Nephron (organoid): ENCODE data around the gene FBXL17.

Source experiments
- H3K27ac Mint-ChIP-seq, 3 experiments: 2 replicates each; pipeline ENCODE4 v1.8.0; 2020; ENCODE audit warnings: mixed read lengths in 3 of 3, mild to moderate bottlenecking in 2 of 3, moderate library complexity in 1 of 3
- H3K27me3 Mint-ChIP-seq: 2 replicates; pipeline ENCODE4 v1.8.0; 2021; ENCODE audit warnings: low read depth, mild to moderate bottlenecking, moderate library complexity, mixed read lengths
- H3K36me3 Mint-ChIP-seq: 2 replicates; pipeline ENCODE4 v1.8.0; 2020; ENCODE audit warnings: low read depth, mixed read lengths
- H3K4me1 Mint-ChIP-seq: 2 replicates; pipeline ENCODE4 v1.8.0; 2020; ENCODE audit warnings: mixed read lengths
- H3K4me3 Mint-ChIP-seq, 3 experiments: 2 replicates each; pipeline ENCODE4 v1.8.0; 2020; ENCODE audit warnings: mild to moderate bottlenecking in 3 of 3, mixed read lengths in 3 of 3, moderate library complexity in 2 of 3
- H3K9me3 Mint-ChIP-seq: 2 replicates; pipeline ENCODE4 v1.8.0; 2020; ENCODE audit warnings: mixed read lengths
- TF ChIP-seq, protein P1 (sequence below), 3 experiments: fragments of 200-600 bp; sonication (generic); IDR thresholded peaks; one replicate each; pipeline ENCODE4 v1.5.0; 2021; ENCODE audit warnings: antibody characterized with exemption in 3 of 3; ENCODE audit not compliant: unreplicated experiment in 3 of 3

FBXL17 gene

DNA sequence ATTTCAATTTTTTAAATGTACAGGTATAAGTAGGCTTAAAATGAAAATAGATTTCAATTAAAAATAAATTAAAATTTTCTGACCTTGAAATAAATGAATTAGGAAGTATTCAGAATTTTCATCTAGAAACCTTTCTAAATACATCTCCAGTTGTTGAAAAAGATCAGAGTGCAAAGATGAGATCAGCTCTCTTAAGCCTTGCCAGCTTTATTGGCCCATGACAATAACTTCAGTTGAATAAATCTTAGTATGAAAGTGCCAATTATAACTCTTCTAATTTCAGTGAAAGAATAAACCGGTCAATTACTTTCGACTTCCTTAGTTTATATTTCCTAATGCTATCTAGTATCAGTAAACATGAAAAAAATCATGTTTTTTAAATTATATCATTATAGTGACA lies 117.4 kb downstream of the FBXL17 start:
- TF ChIP-seq, protein P1, sequence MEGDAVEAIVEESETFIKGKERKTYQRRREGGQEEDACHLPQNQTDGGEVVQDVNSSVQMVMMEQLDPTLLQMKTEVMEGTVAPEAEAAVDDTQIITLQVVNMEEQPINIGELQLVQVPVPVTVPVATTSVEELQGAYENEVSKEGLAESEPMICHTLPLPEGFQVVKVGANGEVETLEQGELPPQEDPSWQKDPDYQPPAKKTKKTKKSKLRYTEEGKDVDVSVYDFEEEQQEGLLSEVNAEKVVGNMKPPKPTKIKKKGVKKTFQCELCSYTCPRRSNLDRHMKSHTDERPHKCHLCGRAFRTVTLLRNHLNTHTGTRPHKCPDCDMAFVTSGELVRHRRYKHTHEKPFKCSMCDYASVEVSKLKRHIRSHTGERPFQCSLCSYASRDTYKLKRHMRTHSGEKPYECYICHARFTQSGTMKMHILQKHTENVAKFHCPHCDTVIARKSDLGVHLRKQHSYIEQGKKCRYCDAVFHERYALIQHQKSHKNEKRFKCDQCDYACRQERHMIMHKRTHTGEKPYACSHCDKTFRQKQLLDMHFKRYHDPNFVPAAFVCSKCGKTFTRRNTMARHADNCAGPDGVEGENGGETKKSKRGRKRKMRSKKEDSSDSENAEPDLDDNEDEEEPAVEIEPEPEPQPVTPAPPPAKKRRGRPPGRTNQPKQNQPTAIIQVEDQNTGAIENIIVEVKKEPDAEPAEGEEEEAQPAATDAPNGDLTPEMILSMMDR (IDR thresholded peaks at IDR 0.05; ENCODE audit: unreplicated experiment in 3 of 3): no peak
- peaks cover 13% of the 10 kb centered on the region for H3K4me1 Mint-ChIP-seq
- no peak overlapping the region for H3K27ac Mint-ChIP-seq
- no peaks in the 10 kb centered on the region for H3K36me3 Mint-ChIP-seq
- no peaks in the 10 kb centered on the region for H3K9me3 Mint-ChIP-seq
- no peaks in the 10 kb centered on the region for H3K27me3 Mint-ChIP-seq
- no peak overlapping the region for H3K4me3 Mint-ChIP-seq

DNA sequence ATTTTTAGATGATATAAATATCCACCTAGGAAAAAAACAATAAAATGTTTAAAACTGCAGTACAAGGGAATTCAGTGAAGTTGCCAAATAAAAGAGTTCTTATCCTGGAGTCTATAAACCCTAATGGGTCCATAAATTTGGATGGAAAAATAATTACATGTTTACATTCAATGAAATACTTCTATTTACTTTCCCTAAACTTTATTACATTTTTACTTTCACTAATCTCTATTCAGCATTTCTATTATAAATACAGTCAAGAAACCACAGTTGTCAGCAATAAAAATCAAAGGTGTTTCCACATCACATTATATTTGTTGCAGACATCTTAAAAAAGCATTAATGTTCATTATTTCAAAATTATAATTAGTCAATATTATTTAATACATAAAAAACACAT lies 118.6 kb downstream of the FBXL17 start:
- H3K36me3 Mint-ChIP-seq: no peaks in the 10 kb centered on the region
- no peak overlapping the region for H3K4me3 Mint-ChIP-seq
- no peak overlapping the region for H3K27ac Mint-ChIP-seq
- TF ChIP-seq, protein P1 (IDR thresholded peaks at IDR 0.05; ENCODE audit: unreplicated experiment in 3 of 3): no peak
- H3K4me1 Mint-ChIP-seq: peaks cover 22% of the 10 kb centered on the region
- H3K27me3 Mint-ChIP-seq: no peaks in the 10 kb centered on the region
- H3K9me3 Mint-ChIP-seq: no peaks in the 10 kb centered on the region

DNA sequence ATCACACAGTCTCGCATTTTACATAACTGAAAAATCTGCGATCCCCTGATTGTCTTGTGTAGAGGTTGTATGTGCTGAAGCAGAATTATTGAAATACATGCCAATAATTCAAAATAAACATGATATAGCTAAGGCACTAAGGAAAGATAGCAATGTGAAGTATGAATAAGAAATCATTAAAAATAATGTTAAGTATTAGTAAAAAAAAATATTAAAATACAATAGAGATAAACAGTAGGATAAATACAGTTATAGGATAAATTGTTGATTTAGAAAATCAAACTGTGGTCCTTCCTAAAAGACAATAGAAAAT lies 121.1 kb downstream of the FBXL17 start:
- TF ChIP-seq, protein P1 (IDR thresholded peaks at IDR 0.05; ENCODE audit: unreplicated experiment in 3 of 3): peak in 1 of 3 experiments; percentile 32
- Mint-ChIP-seq H3K27ac (no peak overlapping the region), H3K9me3 (no peaks in the 10 kb centered on the region), H3K4me1 (peaks cover 33% of the 10 kb centered on the region), H3K36me3 (no peaks in the 10 kb centered on the region), H3K27me3 (no peaks in the 10 kb centered on the region), H3K4me3 (no peak overlapping the region)

DNA sequence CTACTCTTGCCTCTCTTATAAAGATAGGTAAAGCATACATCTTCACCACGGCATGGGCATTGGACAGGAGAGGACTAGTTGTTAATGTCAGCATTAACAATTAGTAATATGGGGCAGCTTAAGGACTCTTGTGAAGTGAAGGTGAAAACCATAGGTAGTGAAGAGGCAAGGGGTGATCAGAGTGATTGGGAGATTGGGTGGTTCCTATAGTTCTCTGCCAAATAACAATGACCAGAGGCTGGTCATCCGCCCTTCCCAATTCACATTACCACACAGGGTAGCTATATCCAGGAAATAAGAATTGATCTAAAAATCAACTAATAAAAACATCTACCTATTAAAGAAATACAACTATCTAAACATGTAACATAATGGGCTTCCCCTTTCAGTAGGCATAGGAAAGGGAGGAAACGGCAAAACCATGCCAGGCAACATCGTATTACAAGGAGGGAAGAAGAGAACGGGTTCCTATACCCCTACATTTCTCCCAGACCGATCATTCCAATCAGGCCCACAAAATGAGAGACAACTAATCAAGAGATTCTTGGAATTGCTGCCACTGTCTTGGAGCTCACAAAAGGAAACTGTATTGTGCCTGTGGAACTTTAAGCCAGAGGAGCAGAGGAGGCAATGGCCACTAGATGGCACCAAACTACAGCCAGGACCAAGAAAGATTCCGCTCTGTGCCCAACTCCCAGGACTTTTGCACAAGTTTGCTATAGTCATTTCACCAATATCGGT lies 121.6 kb downstream of the FBXL17 start:
- no peaks in the 10 kb centered on the region for H3K27me3 Mint-ChIP-seq
- no peaks in the 10 kb centered on the region for H3K9me3 Mint-ChIP-seq
- peaks cover 38% of the 10 kb centered on the region for H3K4me1 Mint-ChIP-seq
- H3K36me3 Mint-ChIP-seq: no peaks in the 10 kb centered on the region
- no peak overlapping the region for H3K27ac Mint-ChIP-seq
- TF ChIP-seq, protein P1 (IDR thresholded peaks at IDR 0.05; ENCODE audit: unreplicated experiment in 3 of 3): peak; percentile 90 to 97 (median 91)
- H3K4me3 Mint-ChIP-seq: no peak overlapping the region

DNA sequence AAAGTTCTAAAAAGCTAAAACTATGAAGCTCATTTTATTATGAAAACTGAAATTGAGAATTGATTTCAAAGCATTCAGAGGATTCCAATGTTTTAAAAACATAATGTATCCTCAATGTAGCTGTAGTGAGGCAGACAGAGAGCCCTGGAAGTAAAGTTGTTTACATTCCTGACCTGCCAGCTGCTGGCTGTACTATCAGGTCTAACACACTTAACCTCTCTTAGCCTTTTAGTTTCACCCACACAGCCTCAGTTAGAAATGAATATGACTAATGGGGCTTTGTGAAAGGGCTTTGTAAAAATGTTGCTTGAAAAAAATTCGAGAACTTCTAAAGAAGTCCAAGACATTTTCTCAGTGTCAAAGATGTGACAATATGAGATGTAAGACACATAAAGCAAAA lies 122.6 kb downstream of the FBXL17 start:
- Mint-ChIP-seq H3K9me3 (no peaks in the 10 kb centered on the region), H3K27me3 (no peaks in the 10 kb centered on the region), H3K27ac (peak overlapping the region; percentile 18 to 36 (median 32)), H3K4me3 (no peak overlapping the region), H3K36me3 (no peaks in the 10 kb centered on the region), H3K4me1 (peaks cover 48% of the 10 kb centered on the region)
- TF ChIP-seq, protein P1 (IDR thresholded peaks at IDR 0.05; ENCODE audit: unreplicated experiment in 3 of 3): no peak

DNA sequence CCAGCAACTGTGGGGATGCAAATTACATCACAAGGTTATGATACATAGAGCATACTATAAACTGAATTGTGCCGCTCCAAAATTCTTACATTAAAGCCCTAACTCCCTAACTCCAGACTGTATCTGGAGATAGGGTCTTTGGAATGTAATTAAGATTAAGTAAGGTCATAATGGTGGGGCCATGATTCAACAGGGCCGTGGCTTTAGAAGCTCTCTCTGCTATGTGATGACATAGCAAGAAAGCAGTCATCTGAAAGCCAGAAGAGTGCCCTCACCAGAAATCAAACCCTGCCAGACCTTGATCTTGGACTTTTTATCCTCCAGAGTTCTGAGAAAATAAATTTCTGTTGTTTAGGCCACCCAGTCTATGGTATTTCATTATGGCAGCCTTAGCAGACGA lies 123.9 kb downstream of the FBXL17 start:
- TF ChIP-seq, protein P1 (IDR thresholded peaks at IDR 0.05; ENCODE audit: unreplicated experiment in 3 of 3): no peak

More for the DNA sequence above, 123.9 kb downstream of the FBXL17 start:
- Mint-ChIP-seq H3K27me3 (no peaks in the 10 kb centered on the region), H3K4me3 (no peak overlapping the region), H3K27ac (no peak overlapping the region), H3K36me3 (no peaks in the 10 kb centered on the region), H3K4me1 (peaks cover 50% of the 10 kb centered on the region), H3K9me3 (no peaks in the 10 kb centered on the region)
